HG03439 (cell line): ENCODE results near the gene RPS27A.
A peak's percentile ranks its signal among the peaks of the same experiment; 100 is the strongest.
"Not testable (repeated sequence)": the region's sequence is repeated elsewhere in the genome, so short reads cannot be mapped to it uniquely, and the experiment has no call there.

Experiments
- ATAC-seq: cut with Tn5 transposase; IDR thresholded peaks from one replicate; pipeline ENCODE4 v1.9.1; 2021; ENCODE audit warnings: mild to moderate bottlenecking, moderate library complexity; ENCODE audit not compliant: unreplicated experiment

The RPS27A gene

GRCh38 chr2:55232084-55232862 lies at the start of gene RPS27A, which contains the start of gene CLHC1:
Gene RPS27A, plus strand, starts transcription at chr2:55232688. Its CDS starts 137 bp downstream, at chr2:55232825.
Gene CLHC1, minus strand, starts transcription at chr2:55232293. Its CDS starts 9,882 bp downstream, at chr2:55222411.
- peak; percentile 86 for ATAC-seq

GRCh38 chr2:55186837-55187236 lies 45.7 kb upstream of the RPS27A start:
- ATAC-seq = not testable (repeated sequence)

GRCh38 chr2:55191888-55192287 lies 40.6 kb upstream of the RPS27A start:
- not testable (repeated sequence) for ATAC-seq

GRCh38 chr2:55196526-55196925 lies 36.0 kb upstream of the RPS27A start:
- no peak for ATAC-seq

GRCh38 chr2:55200416-55200815 lies 32.1 kb upstream of the RPS27A start:
- no peak for ATAC-seq

- no peak for ATAC-seq
These were observed 28.0 kb upstream of the RPS27A start for GRCh38 chr2:55204536-55204935.

- ATAC-seq = no peak
These were observed 27.5 kb upstream of the RPS27A start for GRCh38 chr2:55204950-55205349.

- ATAC-seq = no peak
These were observed 18.7 kb upstream of the RPS27A start for GRCh38 chr2:55213822-55214221.

GRCh38 chr2:55223958-55224760 lies 8.3 kb upstream of the RPS27A start:
- ATAC-seq = no peak

- no peak for ATAC-seq
These were observed 7.7 kb upstream of the RPS27A start for GRCh38 chr2:55224761-55225261.

GRCh38 chr2:55225481-55226020 lies 6.9 kb upstream of the RPS27A start:
- no peak for ATAC-seq

- not testable (repeated sequence) for ATAC-seq
These were observed 4.9 kb upstream of the RPS27A start for GRCh38 chr2:55227437-55228225.

GRCh38 chr2:55228226-55228563 lies 4.3 kb upstream of the RPS27A start:
- no peak for ATAC-seq

GRCh38 chr2:55229221-55229620 lies 3.3 kb upstream of the RPS27A start:
- no peak for ATAC-seq

GRCh38 chr2:55230551-55230950 lies 1.9 kb upstream of the RPS27A start:
- ATAC-seq = no peak

GRCh38 chr2:55231546-55232083 lies 873 bp upstream of the RPS27A start:
- ATAC-seq = no peak

GRCh38 chr2:55232863-55233657 lies 572 bp downstream of the RPS27A start:
- ATAC-seq = peak; percentile 21

- ATAC-seq = no peak
These were observed 1.1 kb downstream of the RPS27A start for GRCh38 chr2:55233658-55233940.

GRCh38 chr2:55235724-55236538 lies 3.4 kb downstream of the RPS27A start:
- no peak for ATAC-seq
